ENCODE measurements around the gene CREBRF.

CREBRF gene

DNA sequence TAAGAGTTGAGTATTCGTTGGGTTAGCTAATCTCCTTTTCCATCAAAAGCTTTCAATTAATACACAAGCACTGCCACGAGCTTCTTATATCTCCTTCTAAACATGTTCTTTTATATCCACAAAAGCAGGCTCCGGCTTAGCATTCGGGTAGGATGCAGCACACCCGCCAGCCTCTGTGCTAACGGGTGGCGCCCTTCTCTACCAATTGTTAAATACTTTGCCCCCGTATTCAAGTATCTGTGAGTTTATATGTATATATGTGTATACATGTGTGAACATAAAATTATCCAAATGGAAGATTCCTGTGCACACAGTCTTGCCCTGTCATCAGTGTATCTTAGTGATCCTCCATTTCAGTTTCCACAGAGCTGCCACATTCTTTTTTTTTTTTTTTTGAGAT, 116.0 kb downstream of the CREBRF start:
- Histone ChIP-seq H3K4me2 (ENCODE audit: low read depth, low read length, poor library complexity, severe bottlenecking) (no peak overlapping the region), H3K27ac (ENCODE audit: low read depth, low read length) (no peak overlapping the region), H2AFZ (ENCODE audit: low read depth, low read length, severe bottlenecking) (no peak overlapping the region), H3K27me3 (ENCODE audit: low read length) (no peaks in the 10 kb centered on the region), H3K4me3 (ENCODE audit: insufficient read depth, low read length, poor library complexity, severe bottlenecking) (no peak overlapping the region), H3K9me3 (ENCODE audit: insufficient read depth, low read length) (no peaks in the 10 kb centered on the region), H3K36me3 (ENCODE audit: low read length) (no peaks in the 10 kb centered on the region), H4K20me1 (ENCODE audit: low read depth, low read length) (no peaks in the 10 kb centered on the region), H3K9me2 (replicated peaks; ENCODE audit: insufficient read depth, low read length) (no peaks in the 10 kb centered on the region), H3F3A (ENCODE audit: insufficient read depth) (no peaks in the 10 kb centered on the region), H3K79me2 (ENCODE audit: insufficient read depth, low read length) (no peaks in the 10 kb centered on the region), H3K9ac (ENCODE audit: low read length) (no peak overlapping the region)
- TF ChIP-seq, protein P1, sequence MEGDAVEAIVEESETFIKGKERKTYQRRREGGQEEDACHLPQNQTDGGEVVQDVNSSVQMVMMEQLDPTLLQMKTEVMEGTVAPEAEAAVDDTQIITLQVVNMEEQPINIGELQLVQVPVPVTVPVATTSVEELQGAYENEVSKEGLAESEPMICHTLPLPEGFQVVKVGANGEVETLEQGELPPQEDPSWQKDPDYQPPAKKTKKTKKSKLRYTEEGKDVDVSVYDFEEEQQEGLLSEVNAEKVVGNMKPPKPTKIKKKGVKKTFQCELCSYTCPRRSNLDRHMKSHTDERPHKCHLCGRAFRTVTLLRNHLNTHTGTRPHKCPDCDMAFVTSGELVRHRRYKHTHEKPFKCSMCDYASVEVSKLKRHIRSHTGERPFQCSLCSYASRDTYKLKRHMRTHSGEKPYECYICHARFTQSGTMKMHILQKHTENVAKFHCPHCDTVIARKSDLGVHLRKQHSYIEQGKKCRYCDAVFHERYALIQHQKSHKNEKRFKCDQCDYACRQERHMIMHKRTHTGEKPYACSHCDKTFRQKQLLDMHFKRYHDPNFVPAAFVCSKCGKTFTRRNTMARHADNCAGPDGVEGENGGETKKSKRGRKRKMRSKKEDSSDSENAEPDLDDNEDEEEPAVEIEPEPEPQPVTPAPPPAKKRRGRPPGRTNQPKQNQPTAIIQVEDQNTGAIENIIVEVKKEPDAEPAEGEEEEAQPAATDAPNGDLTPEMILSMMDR (IDR thresholded peaks at IDR 0.05; ENCODE audit: insufficient read depth, low read length, poor library complexity, severe bottlenecking), result no peak
- no peak for TF ChIP-seq EZH2phosphoT487 (conservative IDR thresholded peaks at IDR 0.05; ENCODE audit: low read length)

DNA sequence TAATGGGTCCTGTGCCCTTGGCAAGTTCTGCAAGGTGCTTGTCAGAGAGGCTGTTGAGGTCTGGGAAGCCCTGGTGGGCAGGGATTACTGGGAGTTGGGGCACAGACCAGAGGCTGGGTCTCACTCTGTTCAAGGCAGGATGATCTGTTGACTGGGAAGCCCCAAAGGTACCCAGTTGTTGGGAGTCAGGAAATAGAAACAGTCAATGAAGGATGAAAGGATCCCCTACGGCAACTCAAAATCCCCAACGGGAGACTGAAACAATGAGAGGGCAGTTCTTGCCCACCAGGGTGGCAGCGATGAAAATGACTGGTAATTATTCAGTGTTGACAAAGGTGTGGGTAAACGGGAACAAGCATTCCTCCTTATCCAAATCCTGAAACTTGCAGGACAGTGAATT, 119.4 kb downstream of the CREBRF start:
- no peak overlapping the region for H3K4me3 ChIP-seq (ENCODE audit: insufficient read depth, low read length, poor library complexity, severe bottlenecking)
- TF ChIP-seq, protein P1 (IDR thresholded peaks at IDR 0.05; ENCODE audit: insufficient read depth, low read length, poor library complexity, severe bottlenecking), result no peak
- no peak for TF ChIP-seq EZH2phosphoT487 (conservative IDR thresholded peaks at IDR 0.05; ENCODE audit: low read length)
- no peaks in the 10 kb centered on the region for H3K27me3 ChIP-seq (ENCODE audit: low read length)

DNA sequence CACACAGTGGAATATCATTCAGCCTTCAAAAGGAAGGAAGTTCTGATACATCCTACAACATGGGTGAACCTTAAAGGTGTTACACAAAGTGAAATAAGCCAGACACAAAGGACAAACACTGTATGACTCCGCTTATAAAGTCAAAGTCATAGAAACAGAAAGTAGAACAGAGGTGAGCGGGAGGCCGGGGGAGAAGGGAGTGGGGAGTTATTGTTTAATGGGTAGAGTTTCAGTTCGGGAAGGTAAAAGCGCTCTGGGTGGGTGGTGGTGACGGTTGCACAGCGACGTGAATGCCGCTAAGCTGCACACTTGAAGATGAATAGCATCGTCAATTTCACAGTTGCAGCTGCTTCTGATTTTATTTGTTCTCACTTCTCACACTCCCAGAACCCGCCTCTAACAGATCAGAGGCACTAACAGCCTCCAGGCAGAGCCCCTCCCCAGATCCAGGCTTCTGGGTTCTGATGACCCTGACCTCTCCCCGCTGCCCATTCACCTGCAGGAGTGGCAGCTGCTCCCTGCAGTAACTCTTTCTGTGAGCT, 122.3 kb downstream of the CREBRF start:
- TF ChIP-seq, protein P1 (IDR thresholded peaks at IDR 0.05; ENCODE audit: insufficient read depth, low read length, poor library complexity, severe bottlenecking), result no peak
- TF ChIP-seq EZH2phosphoT487 (conservative IDR thresholded peaks at IDR 0.05; ENCODE audit: low read length), result no peak
- Histone ChIP-seq H3K27me3 (ENCODE audit: low read length) (no peaks in the 10 kb centered on the region), H2AFZ (ENCODE audit: low read depth, low read length, severe bottlenecking) (no peak overlapping the region), H4K20me1 (ENCODE audit: low read depth, low read length) (no peaks in the 10 kb centered on the region), H3K9me2 (replicated peaks; ENCODE audit: insufficient read depth, low read length) (no peaks in the 10 kb centered on the region), H3K4me2 (ENCODE audit: low read depth, low read length, poor library complexity, severe bottlenecking) (no peak overlapping the region), H3K9ac (ENCODE audit: low read length) (no peak overlapping the region), H3K36me3 (ENCODE audit: low read length) (no peaks in the 10 kb centered on the region), H3K27ac (ENCODE audit: low read depth, low read length) (no peak overlapping the region), H3F3A (ENCODE audit: insufficient read depth) (no peaks in the 10 kb centered on the region), H3K79me2 (ENCODE audit: insufficient read depth, low read length) (no peaks in the 10 kb centered on the region), H3K9me3 (ENCODE audit: insufficient read depth, low read length) (no peaks in the 10 kb centered on the region), H3K4me3 (ENCODE audit: insufficient read depth, low read length, poor library complexity, severe bottlenecking) (no peak overlapping the region)

More for the DNA sequence above, 119.4 kb downstream of the CREBRF start:
- Histone ChIP-seq H2AFZ (ENCODE audit: low read depth, low read length, severe bottlenecking) (no peak overlapping the region), H3K27ac (ENCODE audit: low read depth, low read length) (no peak overlapping the region), H3K4me2 (ENCODE audit: low read depth, low read length, poor library complexity, severe bottlenecking) (no peak overlapping the region), H4K20me1 (ENCODE audit: low read depth, low read length) (no peaks in the 10 kb centered on the region), H3K9me2 (replicated peaks; ENCODE audit: insufficient read depth, low read length) (no peaks in the 10 kb centered on the region), H3K36me3 (ENCODE audit: low read length) (no peaks in the 10 kb centered on the region), H3K79me2 (ENCODE audit: insufficient read depth, low read length) (no peaks in the 10 kb centered on the region), H3K9me3 (ENCODE audit: insufficient read depth, low read length) (no peaks in the 10 kb centered on the region), H3F3A (ENCODE audit: insufficient read depth) (no peaks in the 10 kb centered on the region), H3K9ac (ENCODE audit: low read length) (no peak overlapping the region)

All from SU-DHL-6 (cell line).